Psoas muscle (tissue), 8 donors: ENCODE measurements around the gene RNASEL. TPM values are rescaled to one million over a fixed set of nuclear protein-coding genes. Genes with fewer than 3 reads are reported as not detected.

Experiments used
- ATAC-seq, 4 donors: fragments of 200-7000 bp; cut with Tn5 transposase; one replicate each; pipeline ENCODE4 v1.9.1; 2020; ENCODE audit warnings: moderate library complexity in 3 of 4, mild to moderate bottlenecking in 2 of 4
- DNase-seq, 2 donors: peaks; one replicate each; pipeline ENCODE4 v3.0.0-alpha.2; 2020
- H3K27ac ChIP-seq: fragments of 200-600 bp; one replicate; pipeline ENCODE4 v1.8.0; 2022
- H3K27me3 ChIP-seq, 3 donors: fragments of 200-600 bp in 1 of 3; one replicate each; pipeline versions ENCODE4 v1.6.1 to v1.8.0; 2013 to 2022; ENCODE audit warnings: low read length in 2 of 3, mild to moderate bottlenecking in 2 of 3, moderate library complexity in 1 of 3; ENCODE audit not compliant: insufficient read depth in 3 of 3
- H3K36me3 ChIP-seq, 2 donors: fragments of 200-600 bp in 1 of 2; one replicate each; pipeline versions ENCODE4 v1.6.1 to v1.8.0; 2013 to 2022; ENCODE audit warnings: low read depth in 1 of 2, mild to moderate bottlenecking in 1 of 2, moderate library complexity in 1 of 2; ENCODE audit not compliant: insufficient read depth in 1 of 2
- H3K4me1 ChIP-seq: fragments of 200-600 bp; one replicate; pipeline ENCODE4 v1.8.0; 2022
- H3K4me3 ChIP-seq: fragments of 200-600 bp; one replicate; pipeline ENCODE4 v1.8.0; 2022; ENCODE audit warnings: mild to moderate bottlenecking
- H3K9me3 ChIP-seq: fragments of 200-600 bp; one replicate; pipeline ENCODE4 v1.8.0; 2022
- CTCF ChIP-seq: fragments of 200-600 bp; IDR thresholded peaks from one replicate; pipeline ENCODE4 v1.8.0; 2022; ENCODE audit warnings: antibody characterized with exemption
- WGBS, 3 donors: extraction: QIAGEN DNeasy Blood & Tissue Kit; methylation state at CpG; one replicate each; pipeline versions ENCODE4 v1.1.6 to v1.1.7; 2013; 5-methylcytosine and 5-hydroxymethylcytosine counted together
- intact Hi-C, 2 donors: fragments of 100-400 bp; cut with DNase I; formaldehyde crosslinking; loops; one replicate each; pipeline versions ENCODE4 v1.11.0 to v1.14.2; 2022
- polyA plus RNA-seq, 3 donors: library from polyadenylated mRNA; stranded (reverse); fragments of 200-250 nt; gene quantifications; one replicate each; pipeline ENCODE4 v1.2.3, GENCODE V29; 2013
- total RNA-seq, 4 donors: library from RNA; stranded (reverse); fragmentation: NEBNext Ultra II Directional in 2 of 4; extraction: Animal tissue kit (Norgen Biotek cat#: 25700) in 2 of 4; gene quantifications; one replicate each; pipeline versions ENCODE4 v1.2.1 to v1.2.4, GENCODE V29; 2021 to 2023
- donor health status: healthy with polysubstance abuse.
- donor health status: DM: no; HTN: no; CAD: no; lungs with moderate emphysema.
- donor health status: Bipolar disorder and iron deficiency.
- donor health status: healthy.
- donor health status: DM: yes; HTN: yes; CAD: no.
- donor health status: DM: no; HTN: no; CAD: no.
- donor health status: DM: no; HTN: no; CAD: no.
- donor health status: DM: yes; HTN: yes; CAD: no.

The RNASEL gene
- total and polyA plus RNA-seq, 7 donors: 0.61 to 4.4 (median 2.0) TPM

GRCh38 chr1:182560392-182560984 lies 28.6 kb downstream of the RNASEL start:
- no peak for TF ChIP-seq CTCF
- intact Hi-C loops: no loop called here
- Histone ChIP-seq H3K27me3 (no peaks in the 10 kb centered on the region), H3K9me3 (no peaks in the 10 kb centered on the region), H3K4me1 (no peaks in the 10 kb centered on the region), H3K4me3 (no peak overlapping the region), H3K27ac (no peak overlapping the region), H3K36me3 (no peaks in the 10 kb centered on the region)
- ATAC-seq (no peak), DNase-seq (no peak)
- WGBS, 3 donors: 65 to 73% (median 66%) methylated on average over 7 of the region's 7 CpGs

- TF ChIP-seq CTCF: no peak
- ATAC-seq (peak in 3 of 4 donors; percentile 10 to 67 (median 57)), DNase-seq (no peak)
- Histone ChIP-seq H3K9me3 (peaks cover 5% of the 10 kb centered on the region), H3K27me3 (no peaks in the 10 kb centered on the region), H3K36me3 (no peaks in the 10 kb centered on the region), H3K27ac (no peak overlapping the region), H3K4me1 (no peaks in the 10 kb centered on the region), H3K4me3 (no peak overlapping the region)
- intact Hi-C loops: no loop called here
Observed at GRCh38 chr1:182556279-182556678, 32.8 kb downstream of the RNASEL start.

- Histone ChIP-seq H3K9me3 (peaks cover 5% of the 10 kb centered on the region), H3K4me3 (no peak overlapping the region), H3K4me1 (no peaks in the 10 kb centered on the region), H3K27me3 (no peaks in the 10 kb centered on the region), H3K27ac (no peak overlapping the region), H3K36me3 (no peaks in the 10 kb centered on the region)
- TF ChIP-seq CTCF: no peak
- DNase-seq (no peak), ATAC-seq (no peak)
- intact Hi-C loops: no loop called here
- WGBS, 3 donors: 32 to 44% (median 41%) methylated on average over 1 of the region's 1 CpG
Observed at GRCh38 chr1:182555493-182555892, 33.6 kb downstream of the RNASEL start.

- WGBS, 3 donors: 66 to 82% (median 67%) methylated on average over 2 of the region's 2 CpGs
- DNase-seq (no peak), ATAC-seq (no peak)
- Histone ChIP-seq H3K4me1 (no peaks in the 10 kb centered on the region), H3K4me3 (no peak overlapping the region), H3K27me3 (no peaks in the 10 kb centered on the region), H3K27ac (no peak overlapping the region), H3K36me3 (no peaks in the 10 kb centered on the region), H3K9me3 (peaks cover 5% of the 10 kb centered on the region)
- intact Hi-C loops: no loop called here
- no peak for TF ChIP-seq CTCF
Observed at GRCh38 chr1:182552527-182552926, 36.5 kb downstream of the RNASEL start.

- no peaks in the 10 kb centered on the region for H3K4me1 ChIP-seq
- no peaks in the 10 kb centered on the region for H3K27me3 ChIP-seq
- WGBS, 3 donors: 51 to 67% (median 56%) methylated on average over 1 of the region's 1 CpG
- intact Hi-C loops: no loop called here
- peaks cover 5% of the 10 kb centered on the region for H3K9me3 ChIP-seq
- no peak for TF ChIP-seq CTCF
- no peak overlapping the region for H3K27ac ChIP-seq
- H3K4me3 ChIP-seq: no peak overlapping the region
- ATAC-seq: no peak
- H3K36me3 ChIP-seq: no peaks in the 10 kb centered on the region
- no peak for DNase-seq
Observed at GRCh38 chr1:182549811-182550210, 39.2 kb downstream of the RNASEL start.
